ENCODE measurements around the gene GOT1. TPM values are rescaled to one million over a fixed set of nuclear protein-coding genes. Genes with fewer than 3 reads are reported as not detected.

The GOT1 gene
- total RNA-seq (2014; rRNA removed; shearing (Covaris generic)): 37.7 and 38.8 TPM in 2 replicates

- DNase-seq (ENCODE audit: low read depth): peak; percentile 96
Measured at GRCh38 chr10:99430451-99431189, at the start of gene GOT1. Gene GOT1 (minus strand): TSS chr10:99430624. CDS start chr10:99430565, 59 bp downstream.

GRCh38 chr10:99470327-99470726 lies 39.9 kb upstream of the GOT1 start:
- DNase-seq (ENCODE audit: low read depth): no peak

DNA sequence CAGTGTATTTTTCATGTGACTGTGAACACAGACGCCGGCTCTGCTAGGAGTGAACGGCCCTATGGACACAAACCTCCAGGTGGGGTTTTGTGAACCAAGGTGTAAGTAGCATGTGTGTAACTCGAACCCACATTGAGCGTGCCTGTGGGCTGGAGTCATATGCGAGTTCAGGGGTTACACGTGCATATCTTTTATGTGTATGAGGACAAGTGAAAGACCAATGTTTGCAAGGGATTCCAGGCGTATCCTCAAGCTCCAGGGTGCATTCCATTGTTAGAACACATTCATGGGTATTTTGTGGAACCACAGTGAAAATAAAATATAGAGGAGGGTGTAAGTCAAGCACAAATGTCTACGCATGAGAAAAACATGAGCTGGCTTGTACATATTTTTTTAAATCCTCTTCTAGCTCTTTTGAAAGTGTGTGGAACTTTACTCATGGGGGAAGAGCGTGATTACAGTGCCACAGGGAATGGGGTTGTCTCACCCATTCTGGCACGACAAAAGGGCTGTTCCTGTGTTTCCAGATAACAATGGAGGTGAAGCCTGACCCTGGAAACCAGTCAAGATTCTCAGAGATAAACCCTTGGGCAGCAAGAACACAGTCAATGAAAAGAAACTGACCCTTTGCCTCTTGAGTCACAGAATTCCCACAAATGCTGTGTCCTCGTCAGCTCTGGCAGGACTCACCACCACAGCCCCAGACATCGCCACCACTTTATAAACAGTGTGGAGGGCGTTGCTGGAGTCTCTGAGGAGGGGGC lies 37.0 kb upstream of the GOT1 start:
- peak; percentile 36 for DNase-seq (ENCODE audit: low read depth)

DNA sequence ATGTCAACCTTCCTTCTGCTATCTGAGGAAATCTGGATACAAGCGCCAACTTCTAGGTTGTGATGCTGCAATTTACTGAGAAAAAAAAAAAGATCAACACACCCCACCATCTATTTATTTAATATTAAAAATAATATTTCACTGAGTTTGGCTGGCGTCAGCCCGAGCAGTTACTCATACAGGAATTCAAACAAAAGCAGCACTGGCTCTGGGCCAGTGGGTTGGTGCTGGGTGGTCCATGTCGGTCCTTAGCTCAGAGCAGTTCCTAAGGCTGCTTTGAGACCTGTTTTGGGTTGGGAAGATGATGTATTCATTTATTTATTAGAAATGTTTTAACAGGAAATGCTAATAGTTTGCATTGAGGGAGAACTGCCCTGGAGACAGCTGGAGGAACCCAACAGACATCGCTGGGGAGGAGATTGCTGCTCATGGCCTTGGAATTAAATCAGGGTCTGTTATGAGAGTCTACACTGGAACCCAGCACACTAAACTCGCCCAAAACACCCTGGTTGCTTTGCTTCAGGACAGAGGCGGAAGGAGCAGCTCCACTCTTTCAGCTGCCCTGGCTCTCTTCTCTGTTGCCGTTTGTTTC lies 36.3 kb upstream of the GOT1 start:
- peak; percentile 14 for DNase-seq (ENCODE audit: low read depth)

DNA sequence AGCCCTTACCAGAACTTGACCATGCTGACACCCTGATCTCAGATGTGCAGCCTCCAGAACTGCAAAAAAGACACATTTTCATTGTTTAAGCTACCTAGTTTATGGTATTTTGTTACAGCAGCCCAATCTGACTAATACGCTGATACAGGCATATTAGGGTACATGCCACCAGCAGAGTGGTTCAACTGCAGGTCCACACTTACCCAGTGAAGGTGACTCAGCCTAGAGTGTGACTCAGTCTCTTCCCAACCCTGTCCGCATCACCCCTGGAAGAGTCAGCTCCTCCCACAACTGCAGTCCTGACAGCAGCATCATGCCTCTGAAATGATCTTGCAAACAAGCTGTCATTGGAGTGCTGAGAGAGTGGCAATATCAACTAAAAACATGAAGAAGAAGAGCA lies 30.8 kb upstream of the GOT1 start:
- peak; percentile 74 for DNase-seq (ENCODE audit: low read depth)

GRCh38 chr10:99460070-99460469 lies 29.6 kb upstream of the GOT1 start:
- DNase-seq (ENCODE audit: low read depth): no peak

DNA sequence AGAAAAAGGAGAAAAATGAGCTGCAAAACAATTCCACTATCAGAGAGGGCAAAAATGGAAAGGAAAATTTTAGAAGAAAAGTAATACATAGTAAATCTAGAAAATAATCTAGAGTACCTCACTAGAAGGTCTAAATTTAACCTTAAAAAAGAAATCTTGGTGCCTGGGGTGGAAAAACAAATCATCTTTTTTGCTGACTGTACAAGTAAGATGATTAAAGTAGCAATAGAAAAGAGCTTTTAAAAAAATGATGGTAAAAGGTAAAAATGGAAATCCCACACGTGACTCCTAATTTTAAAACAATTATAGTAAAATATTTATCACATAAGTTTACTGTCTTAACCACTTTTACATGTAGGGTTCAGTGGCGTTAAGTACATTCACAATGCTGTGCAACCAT lies 28.8 kb upstream of the GOT1 start:
- DNase-seq (ENCODE audit: low read depth): no peak

DNA sequence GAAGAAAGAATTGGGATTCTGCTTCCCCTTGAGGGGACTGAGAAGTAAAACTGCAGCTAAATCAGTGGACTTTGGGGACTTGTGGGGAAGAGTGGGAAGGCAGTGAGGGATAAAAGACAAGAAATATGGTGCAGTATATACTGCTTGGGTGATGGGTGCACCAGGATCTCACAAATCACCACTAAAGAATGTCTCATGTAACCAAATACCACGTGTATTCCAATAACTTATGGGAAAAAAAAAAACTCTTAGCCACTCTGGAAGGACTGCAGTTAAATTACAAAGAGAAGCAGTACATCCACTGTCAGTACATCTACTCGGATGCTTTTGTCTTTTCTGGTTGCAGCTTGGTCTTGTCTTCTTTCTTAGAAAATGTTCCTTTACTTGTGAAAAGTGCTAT lies 27.4 kb upstream of the GOT1 start:
- DNase-seq (ENCODE audit: low read depth): no peak

GRCh38 chr10:99456931-99457288 lies 26.5 kb upstream of the GOT1 start:
- DNase-seq (ENCODE audit: low read depth): no peak

DNA sequence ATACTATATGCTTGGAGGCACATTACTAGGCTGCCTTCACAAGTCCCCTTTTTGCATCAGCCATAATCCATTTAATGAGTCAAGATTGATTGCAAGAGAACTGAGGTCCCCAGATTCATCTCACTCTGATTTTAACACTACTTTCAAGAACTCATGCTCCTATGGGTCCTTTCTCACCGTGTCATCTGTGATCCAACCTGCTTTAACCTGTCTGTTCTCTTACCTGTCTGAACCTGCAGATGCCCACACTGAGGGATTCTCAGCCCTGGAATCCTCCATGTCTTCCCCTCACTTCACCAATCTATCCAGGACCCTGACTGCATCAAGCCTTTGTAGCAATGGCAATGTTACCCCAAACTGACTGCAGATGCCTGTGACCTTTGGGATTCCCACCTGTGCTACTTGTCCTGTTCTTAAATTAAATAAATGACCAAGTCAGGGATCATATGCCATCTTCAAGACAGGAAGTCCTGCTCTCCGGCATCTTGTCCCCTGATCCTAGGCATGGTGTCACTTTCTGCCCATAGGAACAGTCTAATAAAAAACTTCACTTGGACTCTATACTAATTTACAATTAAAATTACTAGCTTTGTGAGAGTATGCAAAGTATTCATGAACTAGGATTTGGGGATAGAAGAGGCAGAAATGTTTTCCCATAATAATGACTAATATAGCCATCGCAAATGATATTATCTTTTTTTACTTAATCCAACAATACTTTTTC lies 25.9 kb upstream of the GOT1 start:
- no peak for DNase-seq (ENCODE audit: low read depth)

DNA sequence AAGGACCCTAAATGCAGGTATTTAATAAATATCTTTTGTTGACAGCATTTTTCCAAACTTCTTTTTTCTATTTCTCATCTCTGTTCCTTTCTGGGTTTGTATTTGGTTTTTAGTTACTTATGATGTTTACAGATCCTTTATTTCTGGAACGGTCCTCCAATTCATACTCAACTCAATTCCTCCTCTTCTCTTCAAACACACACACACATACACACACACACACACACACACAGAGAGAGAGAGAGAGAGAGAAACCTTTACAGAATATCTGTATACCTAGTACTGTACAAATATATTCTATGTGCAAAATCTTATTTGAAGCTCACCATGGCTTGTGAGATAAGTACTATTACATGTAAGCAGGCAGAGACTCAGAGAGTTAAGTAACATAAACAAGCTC lies 21.6 kb upstream of the GOT1 start:
- DNase-seq (ENCODE audit: low read depth): no peak

- no peak for DNase-seq (ENCODE audit: low read depth)
Measured at GRCh38 chr10:99451499-99451788, 21.0 kb upstream of the GOT1 start.

GRCh38 chr10:99450624-99451498 lies 20.4 kb upstream of the GOT1 start:
- no peak for DNase-seq (ENCODE audit: low read depth)

- DNase-seq (ENCODE audit: low read depth): no peak
Measured at GRCh38 chr10:99450156-99450555, 19.7 kb upstream of the GOT1 start.

DNA sequence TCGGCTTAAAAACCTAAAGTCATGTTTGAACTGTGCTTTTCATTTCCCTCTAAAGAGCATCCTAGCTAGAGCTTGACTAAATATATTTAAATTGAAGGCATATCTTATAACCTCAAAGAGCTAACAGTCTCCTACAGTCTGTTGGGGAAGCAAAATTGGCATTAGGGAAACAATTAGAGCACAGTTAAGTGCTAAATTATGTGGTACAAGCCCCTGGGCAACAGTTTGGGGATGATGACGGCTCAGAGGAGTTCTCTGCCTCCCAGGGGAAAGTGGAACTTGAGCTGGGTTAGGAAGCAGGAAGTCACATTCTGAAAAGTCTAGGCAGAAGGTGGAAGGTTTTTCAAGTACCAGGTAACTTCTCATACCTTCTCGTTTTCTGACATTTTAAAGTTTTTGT lies 18.6 kb upstream of the GOT1 start:
- no peak for DNase-seq (ENCODE audit: low read depth)

DNA sequence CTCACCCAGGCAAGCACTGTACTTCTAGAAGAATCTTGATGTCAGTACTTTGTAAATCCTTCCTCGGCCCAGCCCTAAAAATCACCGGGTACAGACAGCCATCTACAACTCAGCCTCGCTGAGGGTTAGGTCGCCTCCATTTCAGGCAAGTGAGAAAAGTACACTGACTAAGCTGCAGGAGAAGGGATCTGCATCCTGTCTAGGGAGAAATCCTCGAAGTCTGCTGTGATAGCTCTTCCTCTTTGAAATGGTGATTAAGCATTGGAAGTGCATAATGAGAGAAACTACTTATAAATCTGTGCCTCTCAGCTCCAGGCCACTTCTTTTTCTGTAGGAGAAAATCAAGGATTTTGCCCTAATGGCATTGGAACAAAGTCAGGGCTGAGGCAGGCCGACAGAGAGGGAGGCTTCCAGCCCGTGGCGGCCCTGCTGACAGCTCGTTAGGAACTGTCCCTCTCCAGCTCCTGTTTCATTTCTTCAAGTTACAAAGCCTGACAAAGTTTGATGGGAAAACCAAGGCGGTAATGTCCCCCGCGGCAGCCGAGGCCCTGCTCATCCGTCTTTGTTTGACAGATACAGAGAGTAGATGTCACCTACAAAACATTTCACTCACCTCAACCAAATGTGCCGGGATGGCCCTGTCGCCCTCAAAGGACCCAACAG lies 14.1 kb upstream of the GOT1 start:
- no peak for DNase-seq (ENCODE audit: low read depth)

DNA sequence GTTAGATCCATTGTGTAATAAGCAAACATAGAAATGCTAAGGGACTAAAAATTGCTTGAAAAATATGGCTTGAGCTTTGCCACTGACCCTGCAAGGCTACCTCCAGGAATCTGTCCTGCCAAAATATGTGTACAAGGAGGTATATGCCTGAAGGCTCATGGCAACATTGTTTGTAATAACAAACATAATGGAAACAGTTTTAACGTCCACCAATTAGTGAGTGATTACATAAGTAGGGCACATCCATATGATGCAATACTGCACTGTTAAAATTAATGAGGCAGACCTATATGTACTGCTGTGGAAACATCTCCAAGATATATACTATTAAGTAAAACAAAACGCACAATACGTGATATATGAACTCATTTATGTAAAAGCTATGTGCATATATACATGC lies 13.1 kb upstream of the GOT1 start:
- DNase-seq (ENCODE audit: low read depth): no peak

DNA sequence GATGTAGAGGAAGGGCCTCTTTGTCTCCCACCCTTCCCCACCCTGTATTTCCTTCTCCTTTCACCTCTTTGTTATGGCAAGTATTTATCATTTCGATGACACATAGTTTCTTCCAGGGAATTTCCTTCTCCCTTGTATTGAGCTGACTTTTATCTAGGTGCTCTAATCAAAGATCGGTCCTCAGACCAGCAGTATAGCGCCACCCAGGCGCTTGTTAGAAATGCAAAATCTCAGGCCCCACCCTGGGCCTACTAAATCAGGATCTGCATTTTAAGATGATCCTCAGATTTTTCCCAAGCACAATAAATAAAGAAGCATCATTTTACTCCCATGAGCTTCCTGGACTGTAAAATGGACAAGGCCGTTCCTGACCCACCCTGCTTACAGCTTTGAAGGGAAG lies 12.0 kb upstream of the GOT1 start:
- no peak for DNase-seq (ENCODE audit: low read depth)

DNA sequence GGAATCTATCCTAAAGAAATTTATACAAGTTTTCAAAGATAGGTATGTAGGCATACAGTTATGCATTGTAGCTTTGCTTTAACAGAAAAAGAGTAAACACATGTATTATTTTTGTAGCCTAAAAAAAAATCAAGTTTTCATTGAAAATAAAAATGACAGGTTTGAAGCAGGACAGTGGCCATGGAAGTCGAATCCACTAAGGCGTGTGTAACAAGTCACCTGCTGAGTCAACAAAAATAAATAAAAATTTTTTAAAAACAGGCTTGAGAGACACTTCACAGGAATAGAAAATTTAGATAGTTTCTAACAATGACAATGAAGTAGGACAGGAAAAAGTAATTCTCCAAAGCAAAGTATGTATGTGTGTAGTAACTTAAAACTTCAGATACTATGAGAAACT lies 8.5 kb upstream of the GOT1 start:
- DNase-seq (ENCODE audit: low read depth): no peak

GRCh38 chr10:99435986-99436638 lies 5.7 kb upstream of the GOT1 start:
- no peak for DNase-seq (ENCODE audit: low read depth)
